Measurements from ENCODE around the gene ZDHHC12.

The ZDHHC12 gene

GRCh38 chr9:128723866-128724743 is at the start of gene ZDHHC12:
ZDHHC12 (minus strand) TSS chr9:128724127; CDS start chr9:128724093, 34 bp downstream.
- DNase-seq (ENCODE audit: low read depth, low spot score) = peak; percentile 93
- peak within 1 kb of the TSS; percentile 13 for H3K27ac ChIP-seq

- DNase-seq (ENCODE audit: low read depth, low spot score) = no peak
- H3K27ac ChIP-seq = no peak overlapping the region
Observed at GRCh38 chr9:128773049-128773448, 49.1 kb upstream of the ZDHHC12 start.

- H3K27ac ChIP-seq = peak within 1 kb of the TSS; percentile 89
- DNase-seq (ENCODE audit: low read depth, low spot score) = peak; percentile 34
Observed at GRCh38 chr9:128771745-128772519, 48.0 kb upstream of the ZDHHC12 start, which contains the start of gene ZER1. ZER1 (minus strand) TSS chr9:128771927; CDS start chr9:128755565, 16,362 bp downstream.

GRCh38 chr9:128771094-128771721 is 47.3 kb upstream of the ZDHHC12 start:
- no peak for DNase-seq (ENCODE audit: low read depth, low spot score)
- peak overlapping the region; percentile 89 for H3K27ac ChIP-seq

GRCh38 chr9:128770286-128771030 is 46.5 kb upstream of the ZDHHC12 start:
- no peak for DNase-seq (ENCODE audit: low read depth, low spot score)
- peak overlapping the region; percentile 89 for H3K27ac ChIP-seq

- DNase-seq (ENCODE audit: low read depth, low spot score) = no peak
- H3K27ac ChIP-seq = no peak overlapping the region
Observed at GRCh38 chr9:128768606-128769005, 44.7 kb upstream of the ZDHHC12 start.

- H3K27ac ChIP-seq = no peak overlapping the region
- DNase-seq (ENCODE audit: low read depth, low spot score) = no peak
Observed at GRCh38 chr9:128765499-128765898, 41.6 kb upstream of the ZDHHC12 start.

- H3K27ac ChIP-seq = no peak overlapping the region
- no peak for DNase-seq (ENCODE audit: low read depth, low spot score)
Observed at GRCh38 chr9:128764361-128764760, 40.4 kb upstream of the ZDHHC12 start.

GRCh38 chr9:128762671-128763449 is 38.9 kb upstream of the ZDHHC12 start:
- no peak overlapping the region for H3K27ac ChIP-seq

GRCh38 chr9:128757602-128758001 is 33.7 kb upstream of the ZDHHC12 start:
- DNase-seq (ENCODE audit: low read depth, low spot score) = no peak
- no peak overlapping the region for H3K27ac ChIP-seq

More at GRCh38 chr9:128762671-128763449, 38.9 kb upstream of the ZDHHC12 start:
- DNase-seq (ENCODE audit: low read depth, low spot score) = no peak

- no peak overlapping the region for H3K27ac ChIP-seq
- DNase-seq (ENCODE audit: low read depth, low spot score) = no peak
Observed at GRCh38 chr9:128753627-128754026, 29.7 kb upstream of the ZDHHC12 start.

GRCh38 chr9:128750926-128751595 is 27.1 kb upstream of the ZDHHC12 start:
- no peak for DNase-seq (ENCODE audit: low read depth, low spot score)
- H3K27ac ChIP-seq = no peak overlapping the region

- no peak overlapping the region for H3K27ac ChIP-seq
Observed at GRCh38 chr9:128747241-128747640, 23.3 kb upstream of the ZDHHC12 start.

GRCh38 chr9:128743421-128743820 is 19.5 kb upstream of the ZDHHC12 start:
- no peak for DNase-seq (ENCODE audit: low read depth, low spot score)
- no peak overlapping the region for H3K27ac ChIP-seq

More at GRCh38 chr9:128747241-128747640, 23.3 kb upstream of the ZDHHC12 start:
- DNase-seq (ENCODE audit: low read depth, low spot score) = no peak

- H3K27ac ChIP-seq = no peak overlapping the region
- no peak for DNase-seq (ENCODE audit: low read depth, low spot score)
Observed at GRCh38 chr9:128742401-128742800, 18.5 kb upstream of the ZDHHC12 start.

GRCh38 chr9:128735373-128735772 is 11.4 kb upstream of the ZDHHC12 start:
- DNase-seq (ENCODE audit: low read depth, low spot score) = no peak
- H3K27ac ChIP-seq = no peak overlapping the region

GRCh38 chr9:128733256-128733655 is 9.3 kb upstream of the ZDHHC12 start:
- no peak for DNase-seq (ENCODE audit: low read depth, low spot score)

GRCh38 chr9:128732576-128732975 is 8.6 kb upstream of the ZDHHC12 start:
- H3K27ac ChIP-seq = no peak overlapping the region
- no peak for DNase-seq (ENCODE audit: low read depth, low spot score)

More at GRCh38 chr9:128733256-128733655, 9.3 kb upstream of the ZDHHC12 start:
- H3K27ac ChIP-seq = no peak overlapping the region

Measured in epithelial cell of prostate (primary cell).